Measurements from ENCODE around the gene HOXD13.

Gene HOXD13

GRCh38 chr2:176088937-176089842, 3.3 kb upstream of the HOXD13 start:
- no peaks in the 10 kb centered on the region for H3K9me3 ChIP-seq (ENCODE audit: low read depth, low read length)
- H3K9ac ChIP-seq (ENCODE audit: insufficient read length): no peak overlapping the region
- no peak overlapping the region for H3K4me3 ChIP-seq
- DNase-seq (ENCODE audit: low read depth, low spot score): no peak
- peaks cover 3% of the 10 kb centered on the region for H3K36me3 ChIP-seq (ENCODE audit: insufficient read depth, low read length)
- no peak overlapping the region for H3K27ac ChIP-seq
- TF ChIP-seq FOXP2 (optimal IDR thresholded peaks at IDR 0.05; ENCODE audit: control extremely low read depth, extremely low read length, insufficient read depth): no peak
- TF ChIP-seq POLR2AphosphoS5 (IDR thresholded peaks at IDR 0.05; ENCODE audit: borderline replicate concordance, low read depth, low read length): no peak
- no peak for TF ChIP-seq EZH2 (IDR thresholded peaks at IDR 0.05)

GRCh38 chr2:176089843-176090395, 2.6 kb upstream of the HOXD13 start:
- Histone ChIP-seq H3K36me3 (ENCODE audit: insufficient read depth, low read length) (peaks cover 10% of the 10 kb centered on the region), H3K9ac (ENCODE audit: insufficient read length) (no peak overlapping the region), H3K4me3 (no peak overlapping the region), H3K27ac (no peak overlapping the region), H3K9me3 (ENCODE audit: low read depth, low read length) (no peaks in the 10 kb centered on the region)
- TF ChIP-seq FOXP2 (optimal IDR thresholded peaks at IDR 0.05; ENCODE audit: control extremely low read depth, extremely low read length, insufficient read depth) (no peak), POLR2AphosphoS5 (IDR thresholded peaks at IDR 0.05; ENCODE audit: borderline replicate concordance, low read depth, low read length) (no peak), EZH2 (IDR thresholded peaks at IDR 0.05) (no peak)
- no peak for DNase-seq (ENCODE audit: low read depth, low spot score)

- Histone ChIP-seq H3K9ac (ENCODE audit: insufficient read length) (no peak overlapping the region), H3K27ac (0 out of 2 replicates have a peak overlapping the region, but pooled peaks have one; percentile 22), H3K36me3 (ENCODE audit: insufficient read depth, low read length) (peaks cover 20% of the 10 kb centered on the region), H3K9me3 (ENCODE audit: low read depth, low read length) (no peaks in the 10 kb centered on the region), H3K4me3 (no peak overlapping the region)
- TF ChIP-seq EZH2 (IDR thresholded peaks at IDR 0.05) (no peak), FOXP2 (optimal IDR thresholded peaks at IDR 0.05; ENCODE audit: control extremely low read depth, extremely low read length, insufficient read depth) (no peak), POLR2AphosphoS5 (IDR thresholded peaks at IDR 0.05; ENCODE audit: borderline replicate concordance, low read depth, low read length) (no peak)
- DNase-seq (ENCODE audit: low read depth, low spot score): no peak
Measured at GRCh38 chr2:176090862-176091261, 1.7 kb upstream of the HOXD13 start.

GRCh38 chr2:176091329-176092258, 927 bp upstream of the HOXD13 start:
- no peak for TF ChIP-seq EZH2 (IDR thresholded peaks at IDR 0.05)
- no peak overlapping the region for H3K4me3 ChIP-seq
- H3K9me3 ChIP-seq (ENCODE audit: low read depth, low read length): no peaks in the 10 kb centered on the region
- no peak for DNase-seq (ENCODE audit: low read depth, low spot score)
- peak overlapping the region; percentile 31; the same call in 1 of the 2 replicates for H3K27ac ChIP-seq
- no peak overlapping the region for H3K9ac ChIP-seq (ENCODE audit: insufficient read length)
- peaks cover 20% of the 10 kb centered on the region for H3K36me3 ChIP-seq (ENCODE audit: insufficient read depth, low read length)

- Histone ChIP-seq H3K27ac (peak overlapping the region; percentile 77), H3K36me3 (ENCODE audit: insufficient read depth, low read length) (peaks cover 20% of the 10 kb centered on the region), H3K9ac (ENCODE audit: insufficient read length) (peak overlapping the region; percentile 90), H3K4me3 (peak overlapping the region; percentile 89), H3K9me3 (ENCODE audit: low read depth, low read length) (no peaks in the 10 kb centered on the region)
- no peak for DNase-seq (ENCODE audit: low read depth, low spot score)
- TF ChIP-seq FOXP2 (optimal IDR thresholded peaks at IDR 0.05; ENCODE audit: control extremely low read depth, extremely low read length, insufficient read depth) (no peak), POLR2AphosphoS5 (IDR thresholded peaks at IDR 0.05; ENCODE audit: borderline replicate concordance, low read depth, low read length) (peak; percentile 9; the same call in 1 of the 2 replicates)
Measured at GRCh38 chr2:176093145-176093897, 800 bp downstream of the HOXD13 start.

GRCh38 chr2:176093898-176094249, 1.4 kb downstream of the HOXD13 start:
- H3K4me3 ChIP-seq: peak overlapping the region; percentile 89
- DNase-seq (ENCODE audit: low read depth, low spot score): no peak
- TF ChIP-seq FOXP2 (optimal IDR thresholded peaks at IDR 0.05; ENCODE audit: control extremely low read depth, extremely low read length, insufficient read depth) (no peak), POLR2AphosphoS5 (IDR thresholded peaks at IDR 0.05; ENCODE audit: borderline replicate concordance, low read depth, low read length) (no peak), EZH2 (IDR thresholded peaks at IDR 0.05) (no peak)
- H3K36me3 ChIP-seq (ENCODE audit: insufficient read depth, low read length): peaks cover 20% of the 10 kb centered on the region
- peak overlapping the region; percentile 77 for H3K27ac ChIP-seq
- H3K9me3 ChIP-seq (ENCODE audit: low read depth, low read length): no peaks in the 10 kb centered on the region
- H3K9ac ChIP-seq (ENCODE audit: insufficient read length): peak overlapping the region; percentile 90

GRCh38 chr2:176094349-176094748, 1.8 kb downstream of the HOXD13 start:
- H3K9me3 ChIP-seq (ENCODE audit: low read depth, low read length): no peaks in the 10 kb centered on the region
- peak overlapping the region; percentile 89 for H3K4me3 ChIP-seq
- H3K27ac ChIP-seq: peak overlapping the region; percentile 96
- H3K36me3 ChIP-seq (ENCODE audit: insufficient read depth, low read length): peaks cover 20% of the 10 kb centered on the region
- DNase-seq (ENCODE audit: low read depth, low spot score): no peak
- TF ChIP-seq POLR2AphosphoS5 (IDR thresholded peaks at IDR 0.05; ENCODE audit: borderline replicate concordance, low read depth, low read length) (no peak), FOXP2 (optimal IDR thresholded peaks at IDR 0.05; ENCODE audit: control extremely low read depth, extremely low read length, insufficient read depth) (no peak), EZH2 (IDR thresholded peaks at IDR 0.05) (no peak)
- H3K9ac ChIP-seq (ENCODE audit: insufficient read length): peak overlapping the region; percentile 90

Data from SK-N-MC (cell line).